Suprapubic skin (tissue), 3 donors: Measurements from ENCODE around the gene TMEM18.
"Not testable (repeated sequence)": the region's sequence is repeated elsewhere in the genome, so short reads cannot be mapped to it uniquely, and the experiment has no call there.

Experiments used
- EP300 ChIP-seq: sonication (generic); formaldehyde crosslinking; IDR thresholded peaks from one replicate; pipeline ENCODE4 v1.6.1; 2017; ENCODE audit warnings: antibody characterized with exemption
- TF ChIP-seq, protein P1 (sequence below), 2 donors: fragments of 200-600 bp in 1 of 2; fragments of 450-650 bp in 1 of 2; sonication (generic) in 1 of 2; IDR thresholded peaks; one replicate each; pipeline ENCODE4 v1.5.1; 2016 to 2019; ENCODE audit warnings: antibody characterized with exemption in 2 of 2, mild to moderate bottlenecking in 1 of 2, moderate library complexity in 1 of 2

DNA sequence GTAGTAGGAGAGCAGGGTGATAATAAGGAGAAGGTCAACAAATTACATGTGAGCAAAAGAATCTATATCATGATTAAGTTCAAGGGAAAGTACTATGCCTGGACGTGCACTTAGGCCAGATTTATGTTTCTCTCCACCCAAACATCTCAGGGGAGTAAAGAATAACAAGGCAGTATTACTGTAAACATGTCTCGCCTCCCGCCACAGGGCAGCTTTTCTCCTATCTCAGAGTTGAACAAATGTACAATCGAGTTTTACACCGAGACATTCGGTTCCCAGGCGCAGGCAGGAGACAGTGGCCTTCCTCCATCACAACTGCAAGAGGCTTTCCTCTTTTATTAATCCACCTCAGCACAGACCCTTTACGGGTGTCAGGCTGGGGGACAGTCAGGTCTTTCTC, 25.6 kb upstream of the TMEM18 start:
- TF ChIP-seq, protein P1, sequence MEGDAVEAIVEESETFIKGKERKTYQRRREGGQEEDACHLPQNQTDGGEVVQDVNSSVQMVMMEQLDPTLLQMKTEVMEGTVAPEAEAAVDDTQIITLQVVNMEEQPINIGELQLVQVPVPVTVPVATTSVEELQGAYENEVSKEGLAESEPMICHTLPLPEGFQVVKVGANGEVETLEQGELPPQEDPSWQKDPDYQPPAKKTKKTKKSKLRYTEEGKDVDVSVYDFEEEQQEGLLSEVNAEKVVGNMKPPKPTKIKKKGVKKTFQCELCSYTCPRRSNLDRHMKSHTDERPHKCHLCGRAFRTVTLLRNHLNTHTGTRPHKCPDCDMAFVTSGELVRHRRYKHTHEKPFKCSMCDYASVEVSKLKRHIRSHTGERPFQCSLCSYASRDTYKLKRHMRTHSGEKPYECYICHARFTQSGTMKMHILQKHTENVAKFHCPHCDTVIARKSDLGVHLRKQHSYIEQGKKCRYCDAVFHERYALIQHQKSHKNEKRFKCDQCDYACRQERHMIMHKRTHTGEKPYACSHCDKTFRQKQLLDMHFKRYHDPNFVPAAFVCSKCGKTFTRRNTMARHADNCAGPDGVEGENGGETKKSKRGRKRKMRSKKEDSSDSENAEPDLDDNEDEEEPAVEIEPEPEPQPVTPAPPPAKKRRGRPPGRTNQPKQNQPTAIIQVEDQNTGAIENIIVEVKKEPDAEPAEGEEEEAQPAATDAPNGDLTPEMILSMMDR (IDR thresholded peaks at IDR 0.05), result not testable (repeated sequence)
- not testable (repeated sequence) for TF ChIP-seq EP300
